CD14-positive monocyte (primary cell): ENCODE results near the gene MRRF. TPM values are rescaled to one million over a fixed set of nuclear protein-coding genes. Genes with fewer than 3 reads are reported as not detected.
A peak's percentile ranks its signal among the peaks of the same experiment; 100 is the strongest.

ENCODE experiments used
- DNase-seq, 3 donors: peaks; one replicate each; pipeline ENCODE4 v3.0.0-alpha.2; 2011 to 2022
- H2AFZ ChIP-seq: 2 replicates; pipeline ENCODE4 v1.6.0; 2012; ENCODE audit warnings: mild to moderate bottlenecking, low read depth, low read length, inconsistent platforms; ENCODE audit not compliant: insufficient read depth, poor library complexity, severe bottlenecking
- H3K27ac ChIP-seq, 2 donors: 1 replicate in 1 of 2; 2 replicates in 1 of 2; pipeline ENCODE4 v1.5.1; 2012 to 2013; ENCODE audit warnings: low read length in 2 of 2, control low read depth in 1 of 2, inconsistent platforms in 1 of 2, low read depth in 1 of 2, mild to moderate bottlenecking in 1 of 2
- H3K27me3 ChIP-seq, 2 donors: one replicate each; pipeline versions ENCODE4 v1.6.0 to v1.6.1; 2011 to 2013; ENCODE audit warnings: low read length in 2 of 2; ENCODE audit not compliant: control insufficient read depth in 2 of 2, insufficient read depth in 2 of 2
- H3K36me3 ChIP-seq, 2 donors: replicated peaks in 1 of 2; 1 replicate in 1 of 2; 2 replicates in 1 of 2; pipeline versions ENCODE4 v1.5.1 to v1.6.1; 2012 to 2013; ENCODE audit warnings: low read length in 2 of 2, control low read depth in 1 of 2, inconsistent platforms in 1 of 2, mild to moderate bottlenecking in 1 of 2; ENCODE audit not compliant: insufficient read depth in 2 of 2, control insufficient read depth in 1 of 2
- H3K4me1 ChIP-seq, 2 donors: 1 replicate in 1 of 2; 2 replicates in 1 of 2; pipeline versions ENCODE4 v1.5.1 to v1.6.1; 2012 to 2013; ENCODE audit warnings: low read length in 2 of 2, control low read depth in 1 of 2, inconsistent platforms in 1 of 2, mild to moderate bottlenecking in 1 of 2, moderate library complexity in 1 of 2; ENCODE audit not compliant: insufficient read depth in 2 of 2, control insufficient read depth in 1 of 2
- H3K4me2 ChIP-seq: replicated peaks from 2 replicates; pipeline ENCODE3; 2012; ENCODE audit warnings: low read length, moderate library complexity, mild to moderate bottlenecking; ENCODE audit not compliant: poor library complexity, severe bottlenecking; ENCODE audit errors: extremely low read depth
- H3K4me3 ChIP-seq, 3 experiments: fragments of 200-600 bp in 1 of 3; sonication (generic) in 1 of 3; replicated peaks in 1 of 3; 1 replicate in 2 of 3; 2 replicates in 1 of 3; pipeline ENCODE4 v1.5.1; 2011 to 2013; ENCODE audit warnings: low read length in 3 of 3, mild to moderate bottlenecking in 3 of 3, control low read depth in 2 of 3, low read depth in 2 of 3, inconsistent platforms in 1 of 3, moderate library complexity in 1 of 3
- H3K79me2 ChIP-seq: 2 replicates; pipeline ENCODE4 v1.6.0; 2012; ENCODE audit warnings: mild to moderate bottlenecking, control low read depth, inconsistent platforms, low read length, moderate library complexity; ENCODE audit not compliant: insufficient read depth
- H3K9ac ChIP-seq: 2 replicates; pipeline ENCODE4 v1.6.0; 2017; ENCODE audit warnings: low read length, mild to moderate bottlenecking; ENCODE audit not compliant: insufficient read depth, poor library complexity, severe bottlenecking
- H3K9me3 ChIP-seq, 2 donors: replicated peaks in 1 of 2; 1 replicate in 1 of 2; 2 replicates in 1 of 2; pipeline versions ENCODE4 v1.5.1 to v1.6.1; 2012 to 2013; ENCODE audit warnings: low read length in 2 of 2, control low read depth in 1 of 2; ENCODE audit not compliant: control insufficient read depth in 1 of 2, insufficient read depth in 1 of 2
- H4K20me1 ChIP-seq: 2 replicates; pipeline ENCODE4 v1.6.0; 2012; ENCODE audit warnings: mild to moderate bottlenecking, low read length, control low read depth, moderate library complexity; ENCODE audit not compliant: insufficient read depth
- H3K27ac Mint-ChIP-seq, 7 donors: one replicate each; pipeline ENCODE4 v1.8.0; 2020; ENCODE audit warnings: mild to moderate bottlenecking in 7 of 7, mixed read lengths in 7 of 7, moderate library complexity in 6 of 7, inconsistent platforms in 2 of 7
- H3K27me3 Mint-ChIP-seq, 3 donors: one replicate each; pipeline ENCODE4 v1.8.0; 2021 to 2022; ENCODE audit warnings: low read depth in 3 of 3, mild to moderate bottlenecking in 3 of 3, mixed read lengths in 3 of 3, moderate library complexity in 3 of 3, inconsistent platforms in 1 of 3
- H3K36me3 Mint-ChIP-seq, 2 donors: one replicate each; pipeline ENCODE4 v1.8.0; 2020; ENCODE audit warnings: mixed read lengths in 2 of 2, inconsistent platforms in 1 of 2, mild to moderate bottlenecking in 1 of 2
- H3K4me1 Mint-ChIP-seq: one replicate; pipeline ENCODE4 v1.8.0; 2020; ENCODE audit warnings: mild to moderate bottlenecking, mixed read lengths
- H3K4me3 Mint-ChIP-seq, 2 donors: one replicate each; pipeline ENCODE4 v1.8.0; 2020; ENCODE audit warnings: mild to moderate bottlenecking in 2 of 2, mixed read lengths in 2 of 2, moderate library complexity in 1 of 2
- H3K9me3 Mint-ChIP-seq, 7 donors: one replicate each; pipeline ENCODE4 v1.8.0; 2020 to 2022; ENCODE audit warnings: mixed read lengths in 7 of 7, mild to moderate bottlenecking in 6 of 7, moderate library complexity in 6 of 7, inconsistent platforms in 2 of 7
- WGBS: methylation state at CpG from one replicate; pipeline ENCODE4 v1.1.5; 2013; ENCODE audit warnings: missing lambda C conversion rate; ENCODE audit not compliant: insufficient coverage; 5-methylcytosine and 5-hydroxymethylcytosine counted together
- intact Hi-C, 2 donors: fragments of 100-400 bp; cut with micrococcal nuclease; formaldehyde crosslinking; loops; one replicate each; pipeline versions ENCODE4 v1.15.0 to v1.15.1; 2023
- polyA plus RNA-seq, 3 donors: library from polyadenylated mRNA; depleted of rRNA in 1 of 3; unstranded in 2 of 3; stranded (reverse) in 1 of 3; fragments of 300-500 nt in 2 of 3; fragments of >200 nt in 1 of 3; fragmentation: Illumina TruSeq in 2 of 3; gene quantifications; 1 replicate in 2 of 3; 2 replicates in 1 of 3; pipeline ENCODE4 v1.2.3, GENCODE V29; 2012 to 2021
- TF ChIP-seq, protein P1 (sequence below): fragments of 200-600 bp; IDR thresholded peaks from one replicate; pipeline ENCODE4 v1.8.0; 2022; ENCODE audit warnings: antibody characterized with exemption, mild to moderate bottlenecking

The MRRF gene
- polyA plus RNA-seq, 3 donors: 16.0 to 34.4 (median 16.2) TPM

DNA sequence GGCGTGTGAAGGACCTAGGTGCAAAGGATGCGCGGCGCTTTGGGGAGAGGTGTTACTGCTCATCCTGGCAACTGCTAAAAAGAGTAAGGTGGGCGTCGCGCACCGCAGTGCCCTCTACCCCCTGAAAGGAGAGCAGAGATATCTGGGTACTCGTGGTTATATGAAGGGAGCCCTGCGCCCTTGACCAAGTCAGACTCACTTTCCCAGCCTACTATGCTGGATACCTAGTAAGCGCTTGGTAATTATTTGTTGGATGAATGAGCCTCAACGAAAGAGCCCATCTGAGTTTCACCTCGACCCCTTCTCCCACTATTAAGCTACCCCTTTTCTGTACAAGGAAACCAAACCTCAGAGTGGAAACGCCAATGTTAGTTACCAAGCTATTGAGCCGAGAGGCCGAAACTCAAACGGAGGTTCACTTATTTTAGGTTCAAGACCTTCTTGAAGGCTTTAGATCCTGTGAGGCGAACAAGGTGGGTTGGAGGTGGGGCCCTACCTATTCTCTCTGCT, 44.0 kb upstream of the MRRF start:
- H3K4me1 ChIP-seq: peaks cover 11 to 13% of the 10 kb centered on the region in 2 donors
- no peaks in the 10 kb centered on the region for H3K79me2 ChIP-seq
- intact Hi-C loops: no loop called here
- no peak overlapping the region for H3K27ac Mint-ChIP-seq
- no peak overlapping the region for H3K27ac ChIP-seq
- no CpG with 5 or more reads among the region's 18 CpGs for WGBS
- no peak for DNase-seq
- H3K27me3 Mint-ChIP-seq: peaks cover 76 to 88% (median 79%) of the 10 kb centered on the region in 3 donors
- H3K9ac ChIP-seq: no peak overlapping the region
- TF ChIP-seq, protein P1, sequence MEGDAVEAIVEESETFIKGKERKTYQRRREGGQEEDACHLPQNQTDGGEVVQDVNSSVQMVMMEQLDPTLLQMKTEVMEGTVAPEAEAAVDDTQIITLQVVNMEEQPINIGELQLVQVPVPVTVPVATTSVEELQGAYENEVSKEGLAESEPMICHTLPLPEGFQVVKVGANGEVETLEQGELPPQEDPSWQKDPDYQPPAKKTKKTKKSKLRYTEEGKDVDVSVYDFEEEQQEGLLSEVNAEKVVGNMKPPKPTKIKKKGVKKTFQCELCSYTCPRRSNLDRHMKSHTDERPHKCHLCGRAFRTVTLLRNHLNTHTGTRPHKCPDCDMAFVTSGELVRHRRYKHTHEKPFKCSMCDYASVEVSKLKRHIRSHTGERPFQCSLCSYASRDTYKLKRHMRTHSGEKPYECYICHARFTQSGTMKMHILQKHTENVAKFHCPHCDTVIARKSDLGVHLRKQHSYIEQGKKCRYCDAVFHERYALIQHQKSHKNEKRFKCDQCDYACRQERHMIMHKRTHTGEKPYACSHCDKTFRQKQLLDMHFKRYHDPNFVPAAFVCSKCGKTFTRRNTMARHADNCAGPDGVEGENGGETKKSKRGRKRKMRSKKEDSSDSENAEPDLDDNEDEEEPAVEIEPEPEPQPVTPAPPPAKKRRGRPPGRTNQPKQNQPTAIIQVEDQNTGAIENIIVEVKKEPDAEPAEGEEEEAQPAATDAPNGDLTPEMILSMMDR: no peak
- no peaks in the 10 kb centered on the region for H4K20me1 ChIP-seq
- H3K36me3 Mint-ChIP-seq: peaks cover 0 to 7% of the 10 kb centered on the region in 2 donors
- peak overlapping the region in 1 of 2 donors; percentile 62 for H3K4me3 Mint-ChIP-seq
- H3K27me3 ChIP-seq: peaks cover 49 to 77% of the 10 kb centered on the region in 2 donors
- peaks cover 0 to 36% of the 10 kb centered on the region in 2 donors for H3K9me3 ChIP-seq
- H3K4me3 ChIP-seq: no peak overlapping the region
- H2AFZ ChIP-seq: no peak overlapping the region
- peaks cover 32% of the 10 kb centered on the region for H3K4me1 Mint-ChIP-seq
- H3K36me3 ChIP-seq: no peaks in the 10 kb centered on the region
- H3K4me2 ChIP-seq: no peak overlapping the region
- peaks cover 3 to 23% (median 13%) of the 10 kb centered on the region in 7 donors for H3K9me3 Mint-ChIP-seq

DNA sequence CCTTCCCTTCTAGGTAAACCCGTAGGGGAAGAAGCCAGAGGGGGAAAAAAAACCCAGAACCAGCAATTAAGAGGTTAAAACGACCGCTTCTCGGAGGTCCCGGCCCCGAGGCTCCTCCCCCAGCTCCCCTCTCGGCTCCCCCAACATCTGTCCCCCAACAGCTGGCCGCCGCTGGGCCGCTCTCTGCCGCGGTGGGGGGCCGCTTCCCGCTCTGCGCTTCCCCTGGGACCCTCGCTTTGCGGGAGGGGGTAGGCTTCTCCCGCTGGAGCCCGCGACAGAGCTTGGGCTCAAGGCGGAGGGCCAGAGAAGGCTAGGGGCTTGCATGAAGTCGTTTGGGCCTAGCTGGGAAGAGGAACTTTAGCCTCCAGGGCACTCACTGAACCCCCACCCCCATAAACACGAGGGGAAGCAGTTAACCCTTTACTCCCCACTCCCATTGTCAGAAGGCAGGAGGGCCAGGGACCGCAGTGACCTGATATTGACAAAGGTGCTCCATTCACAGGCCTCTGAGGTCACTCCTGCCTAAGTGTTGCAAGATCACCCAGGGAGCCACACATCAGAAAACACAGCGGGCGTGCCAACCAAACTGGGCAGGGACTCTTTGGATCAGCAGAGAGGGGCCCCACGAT, 43.4 kb upstream of the MRRF start:
- H3K27me3 ChIP-seq: peaks cover 45 to 72% of the 10 kb centered on the region in 2 donors
- TF ChIP-seq, protein P1: no peak
- H3K36me3 Mint-ChIP-seq: peaks cover 0 to 7% of the 10 kb centered on the region in 2 donors
- H3K27me3 Mint-ChIP-seq: peaks cover 73 to 89% (median 79%) of the 10 kb centered on the region in 3 donors
- H3K36me3 ChIP-seq: no peaks in the 10 kb centered on the region
- H3K9me3 ChIP-seq: peaks cover 0 to 36% of the 10 kb centered on the region in 2 donors
- peak overlapping the region in 1 of 2 donors; percentile 73 for H3K4me3 Mint-ChIP-seq
- peaks cover 35% of the 10 kb centered on the region for H3K4me1 Mint-ChIP-seq
- no peak overlapping the region for H3K4me3 ChIP-seq
- intact Hi-C loops: no loop called here
- peak overlapping the region; percentile 41 for H2AFZ ChIP-seq
- 8% methylated on average over 12 of the region's 27 CpGs for WGBS
- no peak overlapping the region for H3K27ac ChIP-seq
- no peak overlapping the region for H3K4me2 ChIP-seq
- no peaks in the 10 kb centered on the region for H4K20me1 ChIP-seq
- DNase-seq: no peak
- H3K9ac ChIP-seq: no peak overlapping the region
- H3K9me3 Mint-ChIP-seq: peaks cover 3 to 24% (median 13%) of the 10 kb centered on the region in 7 donors
- H3K4me1 ChIP-seq: peaks cover 11 to 13% of the 10 kb centered on the region in 2 donors
- no peaks in the 10 kb centered on the region for H3K79me2 ChIP-seq
- H3K27ac Mint-ChIP-seq: no peak overlapping the region
